Lower leg skin (tissue), 4 donors: Measurements from ENCODE around the gene APOC1. TPM values are rescaled to one million over a fixed set of nuclear protein-coding genes. Genes with fewer than 3 reads are reported as not detected.
"Not testable (repeated sequence)": the region's sequence is repeated elsewhere in the genome, so short reads cannot be mapped to it uniquely, and the experiment has no call there.

Source experiments
- DNase-seq, 2 donors: peaks; one replicate each; pipeline ENCODE4 v3.0.0-alpha.2; 2019; ENCODE audit warnings: low spot score in 2 of 2
- H3K4me3 ChIP-seq: fragments of 200-600 bp; sonication (generic); 2 replicates; pipeline ENCODE4 v1.5.1; 2017; ENCODE audit warnings: mild to moderate bottlenecking, low read depth; ENCODE audit not compliant: poor library complexity, severe bottlenecking
- POLR2A ChIP-seq, 2 donors: fragments of 450-650 bp; IDR thresholded peaks; one replicate each; pipeline ENCODE4 v1.6.1; 2016 to 2017; ENCODE audit warnings: antibody characterized with exemption in 2 of 2, mild to moderate bottlenecking in 1 of 2, moderate library complexity in 1 of 2
- WGBS, 2 donors: methylation state at CpG; one replicate each; pipeline ENCODE4 v1.1.5; 2018; 5-methylcytosine and 5-hydroxymethylcytosine counted together
- intact Hi-C: fragments of 100-400 bp; cut with DNase I; formaldehyde crosslinking; loops from one replicate; pipeline ENCODE4 v1.15.0; 2023; ENCODE audit warnings: low total_unique reads
- total RNA-seq, 4 donors: library from RNA; depleted of rRNA; stranded (reverse); fragments of >200 nt; gene quantifications; one replicate each; pipeline ENCODE4 v1.1.0, GENCODE V29; 2016
- TF ChIP-seq, protein P1 (sequence below), 3 donors: fragments of 450-650 bp; IDR thresholded peaks; one replicate each; pipeline ENCODE4 v1.5.1; 2016; ENCODE audit warnings: antibody characterized with exemption in 3 of 3, mild to moderate bottlenecking in 3 of 3, moderate library complexity in 2 of 3

APOC1 gene
- total RNA-seq, 4 donors from 2014 or later: 17.1 to 35.5 (median 28.8) TPM

GRCh38 chr19:44908074-44908835 is 6.2 kb upstream of the APOC1 start:
- 95% methylated on average over 38 to 41 of the region's 46 CpGs for WGBS, 2 donors
- intact Hi-C loops: loop anchor here (10.0 kb wide), 1 partner anchor 417 kb away; the partner anchor contains the start of gene CKM
- DNase-seq: no peak
- no peak overlapping the region for H3K4me3 ChIP-seq
- TF ChIP-seq, protein P1, sequence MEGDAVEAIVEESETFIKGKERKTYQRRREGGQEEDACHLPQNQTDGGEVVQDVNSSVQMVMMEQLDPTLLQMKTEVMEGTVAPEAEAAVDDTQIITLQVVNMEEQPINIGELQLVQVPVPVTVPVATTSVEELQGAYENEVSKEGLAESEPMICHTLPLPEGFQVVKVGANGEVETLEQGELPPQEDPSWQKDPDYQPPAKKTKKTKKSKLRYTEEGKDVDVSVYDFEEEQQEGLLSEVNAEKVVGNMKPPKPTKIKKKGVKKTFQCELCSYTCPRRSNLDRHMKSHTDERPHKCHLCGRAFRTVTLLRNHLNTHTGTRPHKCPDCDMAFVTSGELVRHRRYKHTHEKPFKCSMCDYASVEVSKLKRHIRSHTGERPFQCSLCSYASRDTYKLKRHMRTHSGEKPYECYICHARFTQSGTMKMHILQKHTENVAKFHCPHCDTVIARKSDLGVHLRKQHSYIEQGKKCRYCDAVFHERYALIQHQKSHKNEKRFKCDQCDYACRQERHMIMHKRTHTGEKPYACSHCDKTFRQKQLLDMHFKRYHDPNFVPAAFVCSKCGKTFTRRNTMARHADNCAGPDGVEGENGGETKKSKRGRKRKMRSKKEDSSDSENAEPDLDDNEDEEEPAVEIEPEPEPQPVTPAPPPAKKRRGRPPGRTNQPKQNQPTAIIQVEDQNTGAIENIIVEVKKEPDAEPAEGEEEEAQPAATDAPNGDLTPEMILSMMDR (IDR thresholded peaks at IDR 0.05): no peak
- TF ChIP-seq POLR2A (IDR thresholded peaks at IDR 0.05): no peak

DNA sequence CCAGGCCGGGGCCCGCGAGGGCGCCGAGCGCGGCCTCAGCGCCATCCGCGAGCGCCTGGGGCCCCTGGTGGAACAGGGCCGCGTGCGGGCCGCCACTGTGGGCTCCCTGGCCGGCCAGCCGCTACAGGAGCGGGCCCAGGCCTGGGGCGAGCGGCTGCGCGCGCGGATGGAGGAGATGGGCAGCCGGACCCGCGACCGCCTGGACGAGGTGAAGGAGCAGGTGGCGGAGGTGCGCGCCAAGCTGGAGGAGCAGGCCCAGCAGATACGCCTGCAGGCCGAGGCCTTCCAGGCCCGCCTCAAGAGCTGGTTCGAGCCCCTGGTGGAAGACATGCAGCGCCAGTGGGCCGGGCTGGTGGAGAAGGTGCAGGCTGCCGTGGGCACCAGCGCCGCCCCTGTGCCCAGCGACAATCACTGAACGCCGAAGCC is 5.6 kb upstream of the APOC1 start:
- H3K4me3 ChIP-seq: no peak overlapping the region
- no peak for DNase-seq
- WGBS, 2 donors: 93 to 97% methylated on average over 20 to 41 of the region's 44 CpGs
- intact Hi-C loops: loop anchor here (10.0 kb wide), 1 partner anchor 416 kb away; the partner anchor contains the start of gene CKM
- TF ChIP-seq, protein P1 (IDR thresholded peaks at IDR 0.05): no peak
- no peak for TF ChIP-seq POLR2A (IDR thresholded peaks at IDR 0.05)

DNA sequence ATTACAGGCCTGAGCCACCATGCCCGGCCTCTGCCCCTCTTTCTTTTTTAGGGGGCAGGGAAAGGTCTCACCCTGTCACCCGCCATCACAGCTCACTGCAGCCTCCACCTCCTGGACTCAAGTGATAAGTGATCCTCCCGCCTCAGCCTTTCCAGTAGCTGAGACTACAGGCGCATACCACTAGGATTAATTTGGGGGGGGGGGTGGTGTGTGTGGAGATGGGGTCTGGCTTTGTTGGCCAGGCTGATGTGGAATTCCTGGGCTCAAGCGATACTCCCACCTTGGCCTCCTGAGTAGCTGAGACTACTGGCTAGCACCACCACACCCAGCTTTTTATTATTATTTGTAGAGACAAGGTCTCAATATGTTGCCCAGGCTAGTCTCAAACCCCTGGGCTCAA is 4.6 kb upstream of the APOC1 start:
- intact Hi-C loops: loop anchor here (10.0 kb wide), 1 partner anchor 415 kb away; the partner anchor contains the start of gene CKM
- no peak for TF ChIP-seq POLR2A (IDR thresholded peaks at IDR 0.05)
- TF ChIP-seq, protein P1 (IDR thresholded peaks at IDR 0.05): no peak
- DNase-seq: no peak
- WGBS, 2 donors: 90 to 92% methylated on average over 5 of the region's 5 CpGs
- H3K4me3 ChIP-seq: no peak overlapping the region

- WGBS, 2 donors: 90 to 91% methylated on average over 6 of the region's 6 CpGs
- H3K4me3 ChIP-seq, DNase-seq, intact Hi-C loops: not testable (repeated sequence)
Observed at GRCh38 chr19:44911896-44912295, 2.5 kb upstream of the APOC1 start.

GRCh38 chr19:44912854-44913253 is 1.6 kb upstream of the APOC1 start:
- no peak for DNase-seq

DNA sequence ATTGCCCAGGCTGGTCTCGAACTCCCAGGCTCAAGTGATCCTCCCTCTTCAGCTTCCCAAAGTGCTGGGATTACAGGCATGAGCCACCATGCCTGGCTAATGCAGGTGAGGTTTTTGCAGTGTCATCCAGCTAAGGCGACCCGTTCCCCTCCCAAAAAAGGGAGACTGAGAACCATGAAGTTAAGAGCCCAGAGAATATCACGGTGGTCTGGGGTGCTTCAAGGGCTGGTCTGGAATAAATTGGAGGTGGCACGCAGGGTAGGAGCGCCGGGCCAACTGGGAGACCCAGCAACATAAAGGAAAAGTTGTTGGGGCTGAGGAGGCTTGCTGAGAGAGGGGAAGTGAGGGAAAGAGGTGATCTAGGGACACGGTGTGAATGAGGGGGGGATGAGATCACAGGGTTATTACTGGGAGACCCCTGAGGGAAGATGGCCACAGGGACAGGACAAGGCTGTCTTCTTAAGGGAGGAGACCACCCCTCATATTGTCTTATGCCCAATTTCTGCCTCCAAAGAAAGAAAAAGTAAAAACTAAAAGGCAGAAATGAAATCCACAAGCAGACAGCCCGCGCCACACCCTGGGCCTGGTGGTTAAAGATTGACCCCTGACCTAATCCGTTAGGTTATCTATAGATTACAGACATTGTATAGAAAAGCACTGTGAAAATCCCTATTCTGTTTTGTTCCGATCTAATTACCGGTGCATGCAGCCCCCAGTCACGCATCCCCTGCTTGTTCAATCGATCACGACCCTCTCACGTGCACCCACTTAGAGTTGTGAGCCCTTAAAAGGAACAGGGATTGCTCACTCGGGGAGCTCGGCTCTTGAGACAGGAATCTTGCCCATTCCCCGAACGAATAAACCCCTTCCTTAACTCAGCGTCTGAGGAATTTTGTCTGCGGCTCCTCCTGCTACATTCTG is 636 bp upstream of the APOC1 start:
- intact Hi-C loops, H3K4me3 ChIP-seq, DNase-seq: not testable (repeated sequence)
- WGBS, 2 donors: 52 to 63% methylated on average over 23 of the region's 23 CpGs

More at GRCh38 chr19:44912854-44913253, 1.6 kb upstream of the APOC1 start:
- intact Hi-C loops: no loop called here
- TF ChIP-seq POLR2A (IDR thresholded peaks at IDR 0.05): no peak
- TF ChIP-seq, protein P1 (IDR thresholded peaks at IDR 0.05): peak in 1 of 3 donors; percentile 71
- 44 to 47% methylated on average over 6 of the region's 6 CpGs for WGBS, 2 donors
- no peak overlapping the region for H3K4me3 ChIP-seq
